Right lobe of liver (tissue), 6 donors: Measurements from ENCODE around the gene ACTG1. TPM values are rescaled to one million over a fixed set of nuclear protein-coding genes. Genes with fewer than 3 reads are reported as not detected.

Experiments used
- ATAC-seq, 4 donors: fragments of 200-7000 bp; cut with Tn5 transposase; one replicate each; pipeline ENCODE4 v1.9.1; 2020; ENCODE audit warnings: mild to moderate bottlenecking in 4 of 4, moderate library complexity in 4 of 4
- DNase-seq, 3 donors: peaks; one replicate each; pipeline ENCODE4 v3.0.0-alpha.2; 2020
- H3K27ac ChIP-seq, 3 donors: fragments of 200-600 bp; one replicate each; pipeline ENCODE4 v1.8.0; 2022
- H3K27me3 ChIP-seq, 2 donors: fragments of 200-600 bp; one replicate each; pipeline ENCODE4 v1.8.0; 2022
- H3K36me3 ChIP-seq, 4 donors: fragments of 200-600 bp; sonication (generic) in 1 of 4; one replicate each; pipeline versions ENCODE4 v1.5.1 to v1.8.0; 2017 to 2022; ENCODE audit warnings: control low read depth in 1 of 4
- H3K4me1 ChIP-seq, 4 donors: fragments of 200-600 bp; sonication (generic) in 1 of 4; one replicate each; pipeline versions ENCODE4 v1.5.1 to v1.8.0; 2017 to 2022; ENCODE audit warnings: control low read depth in 1 of 4
- H3K4me3 ChIP-seq, 3 donors: fragments of 200-600 bp; one replicate each; pipeline ENCODE4 v1.8.0; 2022
- H3K9me3 ChIP-seq, 4 donors: fragments of 200-600 bp; sonication (generic) in 1 of 4; one replicate each; pipeline versions ENCODE4 v1.5.1 to v1.8.0; 2017 to 2022; ENCODE audit warnings: control low read depth in 1 of 4
- POLR2A ChIP-seq: fragments of 450-650 bp; IDR thresholded peaks from one replicate; pipeline ENCODE4 v1.6.1; 2017; ENCODE audit warnings: antibody characterized with exemption, mild to moderate bottlenecking
- WGBS: methylation state at CpG from one replicate; pipeline ENCODE4 v1.1.6; 2018; ENCODE audit warnings: low coverage, low lambda C conversion rate; ENCODE audit not compliant: insufficient coverage; ENCODE audit errors: missing lambda C conversion rate; 5-methylcytosine and 5-hydroxymethylcytosine counted together
- intact Hi-C, 2 donors: fragments of 100-400 bp; cut with DNase I; formaldehyde crosslinking; loops; one replicate each; pipeline versions ENCODE4 v1.11.2 to v1.14.1; 2022
- total RNA-seq, 6 experiments: library from RNA; depleted of rRNA in 2 of 6; stranded (reverse); fragments of >200 nt in 2 of 6; fragmentation: NEBNext Ultra II Directional in 3 of 6; extraction: Animal tissue kit (Norgen Biotek cat#: 25700) in 3 of 6; gene quantifications; one replicate each; pipeline versions ENCODE4 v1.1.0 to v1.2.4, GENCODE V29; 2016 to 2023
- TF ChIP-seq, protein P1 (sequence below), 4 donors: fragments of 200-600 bp in 3 of 4; fragments of 450-650 bp in 1 of 4; IDR thresholded peaks; one replicate each; pipeline versions ENCODE4 v1.5.1 to v1.8.0; 2016 to 2022; ENCODE audit warnings: antibody characterized with exemption in 4 of 4, mild to moderate bottlenecking in 2 of 4
- donor health status: DM: no; HTN: yes; CAD: no.
- donor health status: DM: no; HTN: no; CAD: no.
- donor health status: DM: no; HTN: no; CAD: no.
- donor health status: DM: no; HTN: yes; CAD: no.
- donor health status: DM: no; HTN: yes; CAD: no.

The ACTG1 gene
- total RNA-seq, 6 experiments from 2014 or later, result 218 to 2,508 (median 1,326) TPM

DNA sequence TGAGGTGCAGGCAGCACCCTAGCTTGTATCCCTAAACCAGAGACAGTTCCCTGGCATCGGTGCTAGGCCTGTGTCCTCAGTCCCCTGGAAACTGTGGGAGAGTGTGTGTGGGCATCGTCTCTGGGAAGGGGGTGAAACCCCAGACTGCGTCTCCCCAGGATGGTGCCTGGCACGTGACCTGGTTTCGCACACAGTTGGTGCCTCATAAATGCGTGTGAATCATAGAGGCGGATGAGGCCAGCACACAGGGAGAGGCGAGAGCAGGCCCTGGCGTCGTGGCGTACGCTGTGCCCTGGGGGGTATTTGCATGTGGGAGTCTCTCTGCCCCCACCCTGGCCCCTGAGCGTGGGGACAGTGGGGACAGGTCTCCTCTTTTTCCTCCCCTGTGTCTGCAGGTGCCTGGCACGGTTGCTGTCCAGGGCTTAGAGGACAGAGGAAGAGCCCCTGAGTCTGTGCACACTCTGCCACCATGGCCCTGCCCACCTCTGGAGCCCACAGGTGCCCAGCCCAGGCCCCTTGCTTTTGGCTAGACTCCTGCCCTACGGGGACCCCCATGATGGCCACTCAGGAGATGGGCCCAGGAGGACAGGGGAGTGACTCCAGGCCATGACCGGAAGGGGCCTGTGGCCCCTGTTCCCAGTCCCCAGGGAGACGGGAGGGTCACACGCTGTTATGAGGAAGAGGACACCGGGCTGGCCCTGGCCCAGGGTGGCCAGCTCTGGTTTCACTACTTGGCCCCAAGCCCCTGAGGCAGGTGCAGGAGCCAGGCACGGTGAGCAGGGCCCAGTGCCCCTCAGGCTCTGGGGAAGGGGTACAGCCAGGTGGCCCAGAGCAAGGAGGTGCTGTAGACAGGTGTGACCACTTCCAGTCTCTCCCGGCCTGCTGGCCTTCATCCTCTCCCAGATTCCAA, 14.3 kb upstream of the ACTG1 start:
- H3K4me1 ChIP-seq, result no peaks in the 10 kb centered on the region
- H3K27ac ChIP-seq, result no peak overlapping the region
- H3K36me3 ChIP-seq, result no peaks in the 10 kb centered on the region
- intact Hi-C loops, result no loop called here
- WGBS, result 100% methylated on average over 1 of the region's 21 CpGs
- no peak for TF ChIP-seq POLR2A
- TF ChIP-seq, protein P1, sequence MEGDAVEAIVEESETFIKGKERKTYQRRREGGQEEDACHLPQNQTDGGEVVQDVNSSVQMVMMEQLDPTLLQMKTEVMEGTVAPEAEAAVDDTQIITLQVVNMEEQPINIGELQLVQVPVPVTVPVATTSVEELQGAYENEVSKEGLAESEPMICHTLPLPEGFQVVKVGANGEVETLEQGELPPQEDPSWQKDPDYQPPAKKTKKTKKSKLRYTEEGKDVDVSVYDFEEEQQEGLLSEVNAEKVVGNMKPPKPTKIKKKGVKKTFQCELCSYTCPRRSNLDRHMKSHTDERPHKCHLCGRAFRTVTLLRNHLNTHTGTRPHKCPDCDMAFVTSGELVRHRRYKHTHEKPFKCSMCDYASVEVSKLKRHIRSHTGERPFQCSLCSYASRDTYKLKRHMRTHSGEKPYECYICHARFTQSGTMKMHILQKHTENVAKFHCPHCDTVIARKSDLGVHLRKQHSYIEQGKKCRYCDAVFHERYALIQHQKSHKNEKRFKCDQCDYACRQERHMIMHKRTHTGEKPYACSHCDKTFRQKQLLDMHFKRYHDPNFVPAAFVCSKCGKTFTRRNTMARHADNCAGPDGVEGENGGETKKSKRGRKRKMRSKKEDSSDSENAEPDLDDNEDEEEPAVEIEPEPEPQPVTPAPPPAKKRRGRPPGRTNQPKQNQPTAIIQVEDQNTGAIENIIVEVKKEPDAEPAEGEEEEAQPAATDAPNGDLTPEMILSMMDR (IDR thresholded peaks at IDR 0.05), result no peak
- DNase-seq, result peak in 1 of 3 donors; percentile 12
- H3K9me3 ChIP-seq, result no peaks in the 10 kb centered on the region
- no peak for ATAC-seq
- no peaks in the 10 kb centered on the region for H3K27me3 ChIP-seq
- H3K4me3 ChIP-seq, result no peak overlapping the region

DNA sequence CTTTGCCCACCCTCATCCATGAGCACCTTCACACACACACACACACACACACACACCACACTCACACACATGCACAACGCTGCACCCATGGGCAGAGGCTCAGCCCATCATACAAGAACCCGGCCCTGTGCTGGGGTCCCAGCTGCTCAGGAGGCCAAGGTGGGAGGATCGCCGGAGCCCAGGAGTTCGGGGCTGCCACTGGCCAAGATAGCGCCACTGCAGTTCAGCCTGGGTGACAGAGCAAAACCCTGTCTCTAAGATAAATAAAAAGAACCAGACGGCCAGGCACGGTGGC, 12.2 kb upstream of the ACTG1 start:
- TF ChIP-seq, protein P1 (IDR thresholded peaks at IDR 0.05), result no peak
- TF ChIP-seq POLR2A, result no peak
- no peak for ATAC-seq

GRCh38 chr17:81524039-81524864, 11.7 kb upstream of the ACTG1 start:
- Histone ChIP-seq H3K4me3 (no peak overlapping the region), H3K27me3 (no peaks in the 10 kb centered on the region), H3K9me3 (no peaks in the 10 kb centered on the region), H3K36me3 (no peaks in the 10 kb centered on the region), H3K4me1 (peaks cover 0 to 3% (median 0%) of the 10 kb centered on the region in 4 donors), H3K27ac (no peak overlapping the region)
- no peak for ATAC-seq
- TF ChIP-seq, protein P1 (IDR thresholded peaks at IDR 0.05), result no peak
- TF ChIP-seq POLR2A, result no peak
- DNase-seq, result peak in 2 of 3 donors; percentile 13 to 42
- 80% methylated on average over 1 of the region's 18 CpGs for WGBS
- intact Hi-C loops, result no loop called here

More for the DNA sequence above, 12.2 kb upstream of the ACTG1 start:
- DNase-seq, result peak in 1 of 3 donors; percentile 10
- H3K27me3 ChIP-seq, result no peaks in the 10 kb centered on the region
- intact Hi-C loops, result no loop called here
- no peaks in the 10 kb centered on the region for H3K4me1 ChIP-seq
- no peaks in the 10 kb centered on the region for H3K36me3 ChIP-seq
- WGBS, result 50% methylated on average over 1 of the region's 8 CpGs
- H3K9me3 ChIP-seq, result no peaks in the 10 kb centered on the region
- no peak overlapping the region for H3K4me3 ChIP-seq
- no peak overlapping the region for H3K27ac ChIP-seq

GRCh38 chr17:81523402-81524038, 10.9 kb upstream of the ACTG1 start:
- DNase-seq, result no peak
- TF ChIP-seq POLR2A, result no peak
- TF ChIP-seq, protein P1 (IDR thresholded peaks at IDR 0.05), result no peak
- H3K4me1 ChIP-seq, result peaks cover 0 to 8% (median 1%) of the 10 kb centered on the region in 4 donors
- H3K4me3 ChIP-seq, result no peak overlapping the region
- intact Hi-C loops, result no loop called here
- H3K27me3 ChIP-seq, result no peaks in the 10 kb centered on the region
- 30% methylated on average over 3 of the region's 17 CpGs for WGBS
- ATAC-seq, result no peak
- no peaks in the 10 kb centered on the region for H3K36me3 ChIP-seq
- H3K9me3 ChIP-seq, result no peaks in the 10 kb centered on the region
- H3K27ac ChIP-seq, result no peak overlapping the region
